ENCODE measurements around the gene EHHADH. TPM values are rescaled to one million over a fixed set of nuclear protein-coding genes. Genes with fewer than 3 reads are reported as not detected.

The EHHADH gene
- total and polyA plus RNA-seq, 9 of the 15 experiments (the other 6 are each of a cell fraction or from before 2014, with no cell fraction given), result 3.6 to 6.4 (median 5.4) TPM

- TF ChIP-seq ZFP91 (CRISPR knock-in tag; IDR thresholded peaks at IDR 0.05), result no peak
These were observed 26.9 kb upstream of the EHHADH start (continued) for GRCh38 chr3:185280572-185281365.

GRCh38 chr3:185279587-185280138 is 25.8 kb upstream of the EHHADH start:
- no TSS peak for BruUV-seq (replicated peaks)
- ATAC-seq, result no peak
- WGBS (ENCODE audit: insufficient coverage, low coverage, missing lambda C conversion rate), result 33% methylated on average over 7 of the region's 7 CpGs
- H3K9me3 ChIP-seq (replicated peaks; ENCODE audit: control insufficient read depth, insufficient read depth, low read depth, low read length), result no peaks in the 10 kb centered on the region
- FAIRE-seq, result no peak
- no peaks in the 10 kb centered on the region for H4K20me1 ChIP-seq (replicated peaks; ENCODE audit: control insufficient read depth, insufficient read depth, low read length)
- H3K4me2 ChIP-seq (ENCODE audit: insufficient read depth, low read length), result no peak overlapping the region
- no peaks in the 10 kb centered on the region for H3K27me3 ChIP-seq (ENCODE audit: control insufficient read depth in 2 of 2, insufficient read depth in 2 of 2, low read length in 2 of 2)
- no peaks in the 10 kb centered on the region for H3K36me3 ChIP-seq (ENCODE audit: control insufficient read depth, insufficient read depth, low read length)
- no peak overlapping the region for H3K4me3 ChIP-seq
- no peaks in the 10 kb centered on the region for H3K79me2 ChIP-seq (ENCODE audit: control insufficient read depth, insufficient read depth, low read length)
- H2AFZ ChIP-seq (ENCODE audit: low read depth, low read length), result no peak overlapping the region
- no peaks in the 10 kb centered on the region for H3K9me1 ChIP-seq (ENCODE audit: control insufficient read depth, insufficient read depth, low read length)
- no peak overlapping the region for H3K27ac ChIP-seq (ENCODE audit: extremely low read depth, low read depth, low read length)
- intact Hi-C loops (cut with micrococcal nuclease) (loop anchor here (10.0 kb wide), 1 partner anchor 195 kb away; no protein-coding TSS in a partner anchor), in situ Hi-C loops (cut with MboI) (no loop called here)
- peaks cover 3 to 4% of the 10 kb centered on the region in 2 experiments; a peak in 3 of 5 replicates for H3K4me1 ChIP-seq (replicated peaks in 1 of 2; ENCODE audit: control insufficient read depth in 2 of 2, insufficient read depth in 2 of 2, low read length in 2 of 2)
- CTCF ChIA-PET (ENCODE audit: low intra/inter-chr PET ratio), result no interaction called here
- POLR2A ChIA-PET, result interaction anchor here (1.6 kb wide), 1 partner anchor 12 kb away, joined by 4 read pairs; no protein-coding TSS in a partner anchor
- no peak overlapping the region for H3K9ac ChIP-seq (ENCODE audit: insufficient read depth in 1 of 2, low read depth in 2 of 2, low read length in 2 of 2)
- no peak for DNase-seq (ENCODE audit: extremely low read depth in 1 of 4, low spot score in 3 of 4)
- TF ChIP-seq ZBTB5 (IDR thresholded peaks at IDR 0.05), result no peak
- TF ChIP-seq ZNF57 (CRISPR knock-in tag; IDR thresholded peaks at IDR 0.05), result no peak
- no peak for TF ChIP-seq CTCF (IDR thresholded peaks at IDR 0.05 in 2 of 3, conservative IDR thresholded peaks at IDR 0.05 in 1 of 3; ENCODE audit: insufficient read depth in 2 of 3, low read depth in 1 of 3, low read length in 3 of 3)
- no peak for TF ChIP-seq FOXA3 (CRISPR knock-in tag; conservative IDR thresholded peaks at IDR 0.05 in 1 of 2, IDR thresholded peaks at IDR 0.05 in 1 of 2)
- no peak for TF ChIP-seq CC2D1A (IDR thresholded peaks at IDR 0.05)
- no peak for TF ChIP-seq CEBPB (tag; IDR thresholded peaks at IDR 0.05)
- no peak for TF ChIP-seq HMGN3 (IDR thresholded peaks at IDR 0.05; ENCODE audit: borderline replicate concordance, extremely low read depth, insufficient read length, low read depth, low read length)
- TF ChIP-seq PHF8 (IDR thresholded peaks at IDR 0.05; ENCODE audit: borderline replicate concordance, low read length), result no peak
- TF ChIP-seq THAP7 (CRISPR knock-in tag; IDR thresholded peaks at IDR 0.05), result no peak
- TF ChIP-seq MXI1 (IDR thresholded peaks at IDR 0.05; ENCODE audit: low read depth, low read length), result no peak
- no peak for TF ChIP-seq SLC30A9 (CRISPR knock-in tag; IDR thresholded peaks at IDR 0.05)

Measured in K562 (cell line).